Right lobe of liver (tissue), 6 donors: Measurements from ENCODE around the gene HRAS. TPM values are rescaled to one million over a fixed set of nuclear protein-coding genes. Genes with fewer than 3 reads are reported as not detected.

Experiments used
- ATAC-seq, 4 donors: fragments of 200-7000 bp; cut with Tn5 transposase; one replicate each; pipeline ENCODE4 v1.9.1; 2020; ENCODE audit warnings: mild to moderate bottlenecking in 4 of 4, moderate library complexity in 4 of 4
- DNase-seq, 3 donors: peaks; one replicate each; pipeline ENCODE4 v3.0.0-alpha.2; 2020
- H3K27ac ChIP-seq, 3 donors: fragments of 200-600 bp; one replicate each; pipeline ENCODE4 v1.8.0; 2022
- H3K27me3 ChIP-seq, 2 donors: fragments of 200-600 bp; one replicate each; pipeline ENCODE4 v1.8.0; 2022
- H3K36me3 ChIP-seq, 4 donors: fragments of 200-600 bp; sonication (generic) in 1 of 4; one replicate each; pipeline versions ENCODE4 v1.5.1 to v1.8.0; 2017 to 2022; ENCODE audit warnings: control low read depth in 1 of 4
- H3K4me1 ChIP-seq, 4 donors: fragments of 200-600 bp; sonication (generic) in 1 of 4; one replicate each; pipeline versions ENCODE4 v1.5.1 to v1.8.0; 2017 to 2022; ENCODE audit warnings: control low read depth in 1 of 4
- H3K4me3 ChIP-seq, 3 donors: fragments of 200-600 bp; one replicate each; pipeline ENCODE4 v1.8.0; 2022
- H3K9me3 ChIP-seq, 4 donors: fragments of 200-600 bp; sonication (generic) in 1 of 4; one replicate each; pipeline versions ENCODE4 v1.5.1 to v1.8.0; 2017 to 2022; ENCODE audit warnings: control low read depth in 1 of 4
- CTCF ChIP-seq, 4 donors: fragments of 200-600 bp in 3 of 4; fragments of 450-650 bp in 1 of 4; IDR thresholded peaks; one replicate each; pipeline versions ENCODE4 v1.5.1 to v1.8.0; 2016 to 2022; ENCODE audit warnings: antibody characterized with exemption in 4 of 4, mild to moderate bottlenecking in 2 of 4
- POLR2A ChIP-seq: fragments of 450-650 bp; IDR thresholded peaks from one replicate; pipeline ENCODE4 v1.6.1; 2017; ENCODE audit warnings: antibody characterized with exemption, mild to moderate bottlenecking
- WGBS: methylation state at CpG from one replicate; pipeline ENCODE4 v1.1.6; 2018; ENCODE audit warnings: low coverage, low lambda C conversion rate; ENCODE audit not compliant: insufficient coverage; ENCODE audit errors: missing lambda C conversion rate; 5-methylcytosine and 5-hydroxymethylcytosine counted together
- intact Hi-C, 2 donors: fragments of 100-400 bp; cut with DNase I; formaldehyde crosslinking; loops; one replicate each; pipeline versions ENCODE4 v1.11.2 to v1.14.1; 2022
- total RNA-seq, 6 experiments: library from RNA; depleted of rRNA in 2 of 6; stranded (reverse); fragments of >200 nt in 2 of 6; fragmentation: NEBNext Ultra II Directional in 3 of 6; extraction: Animal tissue kit (Norgen Biotek cat#: 25700) in 3 of 6; gene quantifications; one replicate each; pipeline versions ENCODE4 v1.1.0 to v1.2.4, GENCODE V29; 2016 to 2023
- donor health status: DM: no; HTN: yes; CAD: no.
- donor health status: DM: no; HTN: no; CAD: no.
- donor health status: DM: no; HTN: no; CAD: no.
- donor health status: DM: no; HTN: yes; CAD: no.
- donor health status: DM: no; HTN: yes; CAD: no.

The HRAS gene
- total RNA-seq, 6 experiments from 2014 or later = 7.6 to 20.9 (median 14.8) TPM

DNA sequence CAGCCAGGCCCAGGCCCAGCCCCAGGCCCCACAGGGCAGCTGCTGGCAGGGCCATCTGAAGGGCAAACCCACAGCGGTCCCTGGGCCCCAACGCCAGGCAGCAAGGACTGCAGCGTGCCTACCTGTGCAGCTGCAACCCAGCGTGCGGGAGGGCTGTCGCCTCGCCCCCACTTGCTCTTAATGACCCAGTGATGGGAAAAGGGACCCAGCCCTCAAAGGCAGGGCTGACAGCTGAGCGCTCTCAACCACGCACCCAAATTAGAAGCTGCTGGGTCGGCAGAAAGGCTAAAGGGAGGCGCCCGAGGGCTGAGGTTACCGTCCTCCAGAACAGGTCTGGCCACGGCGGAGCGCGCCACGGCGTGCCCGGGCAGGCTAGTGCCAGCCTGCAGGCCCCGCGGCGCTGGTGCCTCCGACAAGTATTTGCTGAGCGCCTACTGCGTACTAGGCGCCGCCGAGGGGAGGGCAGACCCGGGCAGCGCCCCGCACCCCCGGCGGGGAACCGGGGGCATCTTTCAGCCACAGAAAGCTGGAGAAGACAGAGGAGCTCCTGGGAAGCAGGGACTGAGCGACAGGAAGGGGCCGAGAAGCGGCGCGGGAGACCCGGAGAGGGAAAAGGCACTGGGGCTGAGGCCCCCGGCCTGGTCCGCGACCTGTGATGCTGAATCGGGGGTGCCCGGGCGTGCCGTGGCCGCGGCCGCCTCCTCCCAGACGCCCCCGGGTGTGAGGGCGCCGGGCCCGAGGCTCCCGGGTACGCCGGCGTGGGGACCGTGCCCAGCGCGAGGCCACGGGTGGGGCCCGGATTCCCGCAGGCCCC, 773 bp downstream of the HRAS start:
- no peaks in the 10 kb centered on the region for H3K27me3 ChIP-seq
- WGBS = 3% methylated on average over 8 of the region's 66 CpGs
- H3K4me1 ChIP-seq = peaks cover 0 to 22% (median 8%) of the 10 kb centered on the region in 4 donors
- TF ChIP-seq POLR2A (no peak), CTCF (IDR thresholded peaks at IDR 0.05) (no peak)
- peaks cover 0 to 9% (median 0%) of the 10 kb centered on the region in 4 donors for H3K36me3 ChIP-seq
- DNase-seq (peak; percentile 60 to 62 (median 60)), ATAC-seq (peak in 1 of 4 donors; percentile 2)
- intact Hi-C loops = no loop called here
- peak overlapping the region; percentile 70 to 78 (median 74) for H3K4me3 ChIP-seq
- H3K27ac ChIP-seq = no peak overlapping the region
- H3K9me3 ChIP-seq = no peaks in the 10 kb centered on the region

DNA sequence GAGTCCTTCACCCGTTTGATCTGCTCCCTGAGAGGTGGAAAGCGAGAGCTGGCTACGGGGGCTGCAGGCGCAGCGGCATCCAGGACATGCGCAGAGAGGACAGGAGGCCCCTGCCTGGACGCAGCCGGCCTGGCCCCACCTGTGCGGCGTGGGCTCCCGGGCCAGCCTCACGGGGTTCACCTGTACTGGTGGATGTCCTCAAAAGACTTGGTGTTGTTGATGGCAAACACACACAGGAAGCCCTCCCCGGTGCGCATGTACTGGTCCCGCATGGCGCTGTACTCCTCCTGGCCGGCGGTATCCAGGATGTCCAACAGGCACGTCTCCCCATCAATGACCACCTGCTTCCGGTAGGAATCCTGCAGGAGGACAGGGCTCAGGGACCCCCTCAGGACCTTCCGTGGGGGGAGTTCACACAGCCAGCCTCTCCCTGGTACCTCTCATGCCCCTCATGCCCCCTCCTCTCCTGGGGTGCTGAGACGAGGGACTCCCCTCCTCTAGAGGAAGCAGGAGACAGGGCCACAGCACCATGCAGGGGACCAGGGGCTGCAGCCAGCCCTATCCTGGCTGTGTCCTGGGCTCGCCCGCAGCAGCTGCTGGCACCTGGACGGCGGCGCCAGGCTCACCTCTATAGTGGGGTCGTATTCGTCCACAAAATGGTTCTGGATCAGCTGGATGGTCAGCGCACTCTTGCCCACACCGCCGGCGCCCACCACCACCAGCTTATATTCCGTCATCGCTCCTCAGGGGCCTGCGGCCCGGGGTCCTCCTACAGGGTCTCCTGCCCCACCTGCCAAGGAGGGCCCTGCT, 1.6 kb downstream of the HRAS start:
- DNase-seq = no peak
- H3K4me1 ChIP-seq = peaks cover 0 to 22% (median 8%) of the 10 kb centered on the region in 4 donors
- no peak overlapping the region for H3K27ac ChIP-seq
- no peak for ATAC-seq
- H3K4me3 ChIP-seq = peak overlapping the region in 2 of 3 donors; percentile 74 to 78
- 93% methylated on average over 10 of the region's 37 CpGs for WGBS
- H3K36me3 ChIP-seq = peaks cover 0 to 9% (median 0%) of the 10 kb centered on the region in 4 donors
- H3K9me3 ChIP-seq = no peaks in the 10 kb centered on the region
- intact Hi-C loops = no loop called here
- TF ChIP-seq CTCF (IDR thresholded peaks at IDR 0.05) (no peak), POLR2A (no peak)
- H3K27me3 ChIP-seq = no peaks in the 10 kb centered on the region

- DNase-seq = peak in 1 of 3 donors; percentile 51
- intact Hi-C loops = no loop called here
- TF ChIP-seq POLR2A (no peak), CTCF (IDR thresholded peaks at IDR 0.05) (no peak)
- H3K9me3 ChIP-seq = no peaks in the 10 kb centered on the region
- peaks cover 0 to 9% (median 0%) of the 10 kb centered on the region in 4 donors for H3K36me3 ChIP-seq
- 85% methylated on average over 4 of the region's 33 CpGs for WGBS
- H3K27me3 ChIP-seq = no peaks in the 10 kb centered on the region
- H3K4me1 ChIP-seq = peaks cover 0 to 22% (median 8%) of the 10 kb centered on the region in 4 donors
- H3K4me3 ChIP-seq = no peak overlapping the region
- H3K27ac ChIP-seq = no peak overlapping the region
- no peak for ATAC-seq
Measured at GRCh38 chr11:532986-533585, 2.3 kb downstream of the HRAS start.

DNA sequence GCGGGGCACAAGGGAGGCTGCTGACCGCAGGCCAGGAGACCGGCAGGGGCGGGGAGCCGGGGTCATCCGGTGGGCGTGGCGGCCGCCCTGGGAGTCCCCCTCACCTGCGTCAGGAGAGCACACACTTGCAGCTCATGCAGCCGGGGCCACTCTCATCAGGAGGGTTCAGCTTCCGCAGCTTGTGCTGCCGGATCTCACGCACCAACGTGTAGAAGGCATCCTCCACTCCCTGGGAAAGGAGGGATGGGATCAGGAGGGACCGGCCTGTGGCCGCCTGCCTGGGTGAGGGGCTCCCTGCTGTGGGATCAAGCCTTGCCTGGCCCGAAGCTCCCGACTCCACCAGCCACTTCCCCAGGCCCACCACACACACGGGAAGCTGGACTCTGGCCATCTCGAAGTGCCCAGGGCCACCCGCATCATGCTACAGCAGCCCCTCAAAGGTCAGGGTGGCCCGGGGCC, 2.8 kb downstream of the HRAS start:
- TF ChIP-seq CTCF (IDR thresholded peaks at IDR 0.05) (no peak), POLR2A (no peak)
- Histone ChIP-seq H3K27ac (no peak overlapping the region), H3K4me1 (peaks cover 0 to 22% (median 5%) of the 10 kb centered on the region in 4 donors), H3K9me3 (no peaks in the 10 kb centered on the region), H3K27me3 (no peaks in the 10 kb centered on the region), H3K4me3 (no peak overlapping the region), H3K36me3 (peaks cover 0 to 9% (median 0%) of the 10 kb centered on the region in 4 donors)
- DNase-seq = no peak
- intact Hi-C loops = no loop called here
- 80% methylated on average over 1 of the region's 23 CpGs for WGBS
- no peak for ATAC-seq
